Measurements from ENCODE around the gene PHGDH. TPM values are rescaled to one million over a fixed set of nuclear protein-coding genes. Genes with fewer than 3 reads are reported as not detected.

PHGDH gene
- total RNA-seq, 3 donors from 2014 or later (not counting 1 experiment from before 2014, with no cell fraction given), result 1.1 to 6.6 (median 5.8) TPM

- Mint-ChIP-seq H3K27me3 (ENCODE audit: low read depth in 2 of 2) (peaks cover 0 to 2% of the 10 kb centered on the region in 2 donors), H3K27ac (no peak overlapping the region), H3K4me1 (peaks cover 0 to 9% of the 10 kb centered on the region in 2 donors), H3K9me3 (no peaks in the 10 kb centered on the region), H3K4me3 (no peak overlapping the region), H3K36me3 (no peaks in the 10 kb centered on the region)
- Histone ChIP-seq H3K4me3 (ENCODE audit: low read length) (no peak overlapping the region), H3K27me3 (ENCODE audit: control insufficient read depth, insufficient read depth, low read length) (no peaks in the 10 kb centered on the region), H3K27ac (ENCODE audit: low read length) (no peak overlapping the region), H3K9me3 (ENCODE audit: control insufficient read depth, insufficient read depth, low read length) (no peaks in the 10 kb centered on the region), H3K4me1 (ENCODE audit: control insufficient read depth, insufficient read depth, low read length) (no peaks in the 10 kb centered on the region), H3K36me3 (ENCODE audit: control insufficient read depth, insufficient read depth, low read length) (no peaks in the 10 kb centered on the region)
- ATAC-seq (peak in 2 of 3 donors; percentile 63 to 75), DNase-seq (peak in 1 of 2 donors; percentile 73)
- peak; percentile 69 for TF ChIP-seq CTCF (IDR thresholded peaks at IDR 0.05)
- intact Hi-C loops (cut with micrococcal nuclease), result no loop called here
- 51% methylated on average over 17 of the region's 17 CpGs for WGBS (ENCODE audit: insufficient coverage)
These were observed 32.3 kb downstream of the PHGDH start for GRCh38 chr1:119743776-119744597.

DNA sequence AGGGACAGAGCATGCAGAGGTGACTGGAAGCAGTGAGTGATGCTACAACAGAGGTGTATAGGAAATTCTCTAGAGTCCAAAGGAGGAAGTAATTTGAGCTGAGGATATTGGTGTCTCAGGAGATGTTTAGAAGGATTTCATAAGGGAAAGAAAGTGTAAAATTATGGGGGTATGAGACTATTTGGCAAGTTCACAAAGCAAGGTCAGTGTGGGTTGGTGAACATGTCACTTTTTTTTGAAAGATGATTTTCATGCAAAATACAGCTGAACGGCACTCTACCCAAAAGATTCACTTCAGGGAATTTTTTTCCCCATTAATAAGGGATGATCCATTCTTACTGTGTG, 32.8 kb downstream of the PHGDH start:
- H3K27ac Mint-ChIP-seq, result no peak overlapping the region
- H3K36me3 ChIP-seq (ENCODE audit: control insufficient read depth, insufficient read depth, low read length), result no peaks in the 10 kb centered on the region
- WGBS (ENCODE audit: insufficient coverage), result 100% methylated on average over 1 of the region's 1 CpG
- peaks cover 3 to 4% of the 10 kb centered on the region in 2 donors for H3K27me3 Mint-ChIP-seq (ENCODE audit: low read depth in 2 of 2)
- H3K4me1 ChIP-seq (ENCODE audit: control insufficient read depth, insufficient read depth, low read length), result no peaks in the 10 kb centered on the region
- no peak overlapping the region for H3K4me3 Mint-ChIP-seq
- no peaks in the 10 kb centered on the region for H3K9me3 Mint-ChIP-seq
- ATAC-seq, result no peak
- no peaks in the 10 kb centered on the region for H3K9me3 ChIP-seq (ENCODE audit: control insufficient read depth, insufficient read depth, low read length)
- H3K4me3 ChIP-seq (ENCODE audit: low read length), result no peak overlapping the region
- DNase-seq, result no peak
- TF ChIP-seq CTCF (IDR thresholded peaks at IDR 0.05), result no peak
- intact Hi-C loops (cut with micrococcal nuclease), result no loop called here
- no peaks in the 10 kb centered on the region for H3K27me3 ChIP-seq (ENCODE audit: control insufficient read depth, insufficient read depth, low read length)
- no peak overlapping the region for H3K27ac ChIP-seq (ENCODE audit: low read length)
- H3K36me3 Mint-ChIP-seq, result no peaks in the 10 kb centered on the region
- H3K4me1 Mint-ChIP-seq, result peaks cover 0 to 9% of the 10 kb centered on the region in 2 donors

DNA sequence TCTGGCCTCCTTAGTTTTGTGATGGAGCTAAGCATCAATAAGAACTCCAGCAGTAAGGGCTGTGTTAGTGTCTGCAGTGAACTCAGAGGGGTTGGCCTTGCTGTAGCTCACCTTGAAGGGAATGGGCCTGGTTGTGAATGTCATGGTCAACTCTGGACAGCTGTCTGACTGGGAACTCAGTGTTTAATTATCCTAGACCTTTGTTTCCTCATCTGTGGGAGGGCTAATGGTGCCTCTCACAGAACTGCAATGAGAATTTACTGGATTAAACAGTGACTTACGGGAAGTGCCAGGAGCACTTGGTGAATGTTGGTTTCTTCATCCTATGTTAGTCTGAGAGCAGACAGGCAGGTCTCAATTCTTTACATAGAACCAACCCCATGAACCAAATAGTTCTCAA, 33.3 kb downstream of the PHGDH start:
- H3K4me3 Mint-ChIP-seq, result no peak overlapping the region

More for the DNA sequence above, 33.3 kb downstream of the PHGDH start:
- peaks cover 7 to 8% of the 10 kb centered on the region in 2 donors for H3K27me3 Mint-ChIP-seq (ENCODE audit: low read depth in 2 of 2)
- Histone ChIP-seq H3K9me3 (ENCODE audit: control insufficient read depth, insufficient read depth, low read length) (no peaks in the 10 kb centered on the region), H3K4me1 (ENCODE audit: control insufficient read depth, insufficient read depth, low read length) (no peaks in the 10 kb centered on the region), H3K4me3 (ENCODE audit: low read length) (no peak overlapping the region), H3K27me3 (ENCODE audit: control insufficient read depth, insufficient read depth, low read length) (no peaks in the 10 kb centered on the region), H3K36me3 (ENCODE audit: control insufficient read depth, insufficient read depth, low read length) (no peaks in the 10 kb centered on the region), H3K27ac (ENCODE audit: low read length) (no peak overlapping the region)
- no peaks in the 10 kb centered on the region for H3K9me3 Mint-ChIP-seq
- no peak for TF ChIP-seq CTCF (IDR thresholded peaks at IDR 0.05)
- H3K36me3 Mint-ChIP-seq, result no peaks in the 10 kb centered on the region
- WGBS (ENCODE audit: insufficient coverage), result 80% methylated on average over 1 of the region's 1 CpG
- H3K27ac Mint-ChIP-seq, result no peak overlapping the region
- DNase-seq, result no peak
- peaks cover 0 to 9% of the 10 kb centered on the region in 2 donors for H3K4me1 Mint-ChIP-seq
- intact Hi-C loops (cut with micrococcal nuclease), result no loop called here
- no peak for ATAC-seq
